Ishikawa (cell line): Measurements from ENCODE around the gene PSMG4.

Experiments
- CEBPB ChIP-seq: IDR thresholded peaks from 2 replicates; pipeline ENCODE4 v1.6.1; 2012
- CREB1 ChIP-seq: IDR thresholded peaks from 2 replicates; pipeline ENCODE4 v1.6.1; 2012; ENCODE audit warnings: low read depth
- EP300 ChIP-seq: IDR thresholded peaks from 2 replicates; pipeline ENCODE4 v1.6.1; 2012; ENCODE audit warnings: borderline replicate concordance
- FOXM1 ChIP-seq: IDR thresholded peaks from 2 replicates; pipeline ENCODE4 v1.6.1; 2012; ENCODE audit warnings: low read depth, borderline replicate concordance
- NFIC ChIP-seq: IDR thresholded peaks from 2 replicates; pipeline ENCODE4 v1.6.1; 2012
- RAD21 ChIP-seq: IDR thresholded peaks from 2 replicates; pipeline ENCODE4 v1.6.1; 2012; ENCODE audit warnings: low read depth
- TAF1 ChIP-seq: IDR thresholded peaks from 2 replicates; pipeline ENCODE4 v1.6.1; 2012; ENCODE audit warnings: low read depth, mild to moderate bottlenecking
- TCF12 ChIP-seq: IDR thresholded peaks from 2 replicates; pipeline ENCODE4 v1.6.1; 2012; ENCODE audit warnings: low read depth
- TEAD4 ChIP-seq: IDR thresholded peaks from 2 replicates; pipeline ENCODE4 v1.6.1; 2012
- YY1 ChIP-seq: IDR thresholded peaks from 2 replicates; pipeline ENCODE4 v1.6.1; 2012; ENCODE audit warnings: low read depth
- TF ChIP-seq, protein P1 (sequence below): IDR thresholded peaks from 2 replicates; pipeline ENCODE4 v1.6.1; 2012
- TF ChIP-seq, protein P2 (sequence below): IDR thresholded peaks from 2 replicates; pipeline ENCODE4 v1.6.1; 2012; ENCODE audit warnings: low read depth, mild to moderate bottlenecking

DNA sequence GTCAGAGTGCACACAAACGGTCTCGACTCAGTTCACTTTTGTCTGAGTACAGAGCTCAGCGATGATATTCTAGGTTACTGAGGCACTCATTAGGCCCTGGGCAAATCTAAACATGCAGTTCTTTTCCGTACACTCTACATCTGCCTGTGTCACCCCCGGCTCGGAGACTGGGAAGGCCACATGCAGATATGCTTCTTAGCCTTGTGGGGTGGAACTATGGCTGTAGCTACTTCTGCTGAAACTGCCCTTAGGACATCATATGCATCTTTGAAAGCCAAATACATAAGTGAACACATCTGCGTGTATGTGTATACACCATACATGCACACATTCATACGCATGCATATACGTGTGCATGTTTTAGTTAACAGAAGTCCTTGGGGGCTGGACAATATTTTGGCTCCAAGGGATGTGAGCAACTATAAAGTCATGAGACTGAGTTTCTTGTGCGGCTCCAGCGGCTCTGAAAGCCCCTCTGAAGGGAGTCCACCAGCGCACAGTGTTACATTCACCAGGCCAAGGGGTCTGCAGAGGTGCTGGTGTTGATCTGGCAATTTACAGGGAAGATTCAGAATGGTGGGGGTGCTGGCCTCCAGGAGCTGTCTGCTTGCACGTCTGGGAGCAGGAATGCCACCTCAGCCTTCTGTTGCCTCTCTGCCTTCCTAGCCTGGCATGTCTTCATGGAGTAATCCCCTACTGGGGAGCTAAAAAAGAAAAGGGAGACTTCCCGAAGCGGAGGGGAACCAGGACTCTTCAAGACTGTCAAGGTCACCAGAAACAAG is 31.6 kb downstream of the PSMG4 start:
- TF ChIP-seq EP300 = no peak
- no peak for TF ChIP-seq CEBPB
- TF ChIP-seq TCF12 = no peak
- TF ChIP-seq NFIC = no peak
- TF ChIP-seq, protein P1, sequence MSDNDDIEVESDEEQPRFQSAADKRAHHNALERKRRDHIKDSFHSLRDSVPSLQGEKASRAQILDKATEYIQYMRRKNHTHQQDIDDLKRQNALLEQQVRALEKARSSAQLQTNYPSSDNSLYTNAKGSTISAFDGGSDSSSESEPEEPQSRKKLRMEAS = no peak
- TF ChIP-seq, protein P2, sequence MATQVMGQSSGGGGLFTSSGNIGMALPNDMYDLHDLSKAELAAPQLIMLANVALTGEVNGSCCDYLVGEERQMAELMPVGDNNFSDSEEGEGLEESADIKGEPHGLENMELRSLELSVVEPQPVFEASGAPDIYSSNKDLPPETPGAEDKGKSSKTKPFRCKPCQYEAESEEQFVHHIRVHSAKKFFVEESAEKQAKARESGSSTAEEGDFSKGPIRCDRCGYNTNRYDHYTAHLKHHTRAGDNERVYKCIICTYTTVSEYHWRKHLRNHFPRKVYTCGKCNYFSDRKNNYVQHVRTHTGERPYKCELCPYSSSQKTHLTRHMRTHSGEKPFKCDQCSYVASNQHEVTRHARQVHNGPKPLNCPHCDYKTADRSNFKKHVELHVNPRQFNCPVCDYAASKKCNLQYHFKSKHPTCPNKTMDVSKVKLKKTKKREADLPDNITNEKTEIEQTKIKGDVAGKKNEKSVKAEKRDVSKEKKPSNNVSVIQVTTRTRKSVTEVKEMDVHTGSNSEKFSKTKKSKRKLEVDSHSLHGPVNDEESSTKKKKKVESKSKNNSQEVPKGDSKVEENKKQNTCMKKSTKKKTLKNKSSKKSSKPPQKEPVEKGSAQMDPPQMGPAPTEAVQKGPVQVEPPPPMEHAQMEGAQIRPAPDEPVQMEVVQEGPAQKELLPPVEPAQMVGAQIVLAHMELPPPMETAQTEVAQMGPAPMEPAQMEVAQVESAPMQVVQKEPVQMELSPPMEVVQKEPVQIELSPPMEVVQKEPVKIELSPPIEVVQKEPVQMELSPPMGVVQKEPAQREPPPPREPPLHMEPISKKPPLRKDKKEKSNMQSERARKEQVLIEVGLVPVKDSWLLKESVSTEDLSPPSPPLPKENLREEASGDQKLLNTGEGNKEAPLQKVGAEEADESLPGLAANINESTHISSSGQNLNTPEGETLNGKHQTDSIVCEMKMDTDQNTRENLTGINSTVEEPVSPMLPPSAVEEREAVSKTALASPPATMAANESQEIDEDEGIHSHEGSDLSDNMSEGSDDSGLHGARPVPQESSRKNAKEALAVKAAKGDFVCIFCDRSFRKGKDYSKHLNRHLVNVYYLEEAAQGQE = no peak
- no peak for TF ChIP-seq RAD21
- no peak for TF ChIP-seq TEAD4
- TF ChIP-seq TAF1 = no peak
- TF ChIP-seq FOXM1 = no peak
- no peak for TF ChIP-seq YY1
- no peak for TF ChIP-seq CREB1
